SIG-M5 (cell line): ENCODE results near the gene CEBPZ.
"Not testable (repeated sequence)": the region's sequence is repeated elsewhere in the genome, so short reads cannot be mapped to it uniquely, and the experiment has no call there.

Experiments
- DNase-seq: peaks from one replicate; lab custom pipeline; 2025; lab: John Stamatoyannopoulos, UW

CEBPZ gene

DNA sequence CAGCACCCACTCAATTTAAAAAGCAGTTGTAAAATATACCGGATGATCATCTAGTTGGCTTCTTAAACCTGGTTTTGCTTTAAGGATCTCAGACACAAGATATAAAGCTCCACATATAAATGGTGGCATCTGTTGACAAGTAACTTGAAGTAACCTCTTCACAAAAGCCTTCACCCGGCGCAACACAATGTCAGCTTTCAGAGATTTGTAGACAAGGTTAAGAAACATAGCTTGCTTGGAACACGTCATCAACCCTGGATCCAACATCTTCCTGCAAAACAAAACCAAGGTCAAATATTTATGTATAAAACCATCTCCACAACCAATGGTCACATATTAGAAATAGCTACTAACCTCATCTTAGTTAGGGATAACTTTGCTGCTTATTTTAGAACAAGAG lies 8.3 kb downstream of the CEBPZ start:
- DNase-seq: no peak

- DNase-seq: no peak
These were observed 12.3 kb downstream of the CEBPZ start for GRCh38 chr2:37219046-37219445.

- DNase-seq: no peak
These were observed 16.1 kb downstream of the CEBPZ start for GRCh38 chr2:37215250-37215649.

DNA sequence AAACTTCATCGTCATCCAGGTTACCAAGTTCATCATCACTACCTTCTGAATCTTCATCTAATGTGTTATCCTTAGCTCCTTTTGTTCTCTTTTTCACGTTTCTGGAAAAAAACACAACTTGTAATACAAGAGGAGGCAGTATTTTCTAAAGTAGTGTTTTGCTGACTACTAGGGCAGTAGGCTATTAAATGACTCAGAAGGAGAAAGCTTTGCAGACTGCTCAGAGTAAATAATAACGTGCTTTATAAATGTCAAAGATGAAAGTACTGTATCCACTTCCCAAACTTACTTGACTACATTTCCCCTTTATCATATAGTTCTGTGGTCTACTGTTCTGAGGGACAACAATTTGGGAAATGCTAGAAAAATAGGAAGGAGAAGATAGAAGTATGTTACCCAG lies 19.5 kb downstream of the CEBPZ start:
- no peak for DNase-seq

GRCh38 chr2:37211212-37211611 lies 20.2 kb downstream of the CEBPZ start:
- DNase-seq: no peak

- not testable (repeated sequence) for DNase-seq
These were observed 24.6 kb downstream of the CEBPZ start for GRCh38 chr2:37206760-37207159.

GRCh38 chr2:37205689-37206341 lies 25.6 kb downstream of the CEBPZ start:
- DNase-seq: no peak

DNA sequence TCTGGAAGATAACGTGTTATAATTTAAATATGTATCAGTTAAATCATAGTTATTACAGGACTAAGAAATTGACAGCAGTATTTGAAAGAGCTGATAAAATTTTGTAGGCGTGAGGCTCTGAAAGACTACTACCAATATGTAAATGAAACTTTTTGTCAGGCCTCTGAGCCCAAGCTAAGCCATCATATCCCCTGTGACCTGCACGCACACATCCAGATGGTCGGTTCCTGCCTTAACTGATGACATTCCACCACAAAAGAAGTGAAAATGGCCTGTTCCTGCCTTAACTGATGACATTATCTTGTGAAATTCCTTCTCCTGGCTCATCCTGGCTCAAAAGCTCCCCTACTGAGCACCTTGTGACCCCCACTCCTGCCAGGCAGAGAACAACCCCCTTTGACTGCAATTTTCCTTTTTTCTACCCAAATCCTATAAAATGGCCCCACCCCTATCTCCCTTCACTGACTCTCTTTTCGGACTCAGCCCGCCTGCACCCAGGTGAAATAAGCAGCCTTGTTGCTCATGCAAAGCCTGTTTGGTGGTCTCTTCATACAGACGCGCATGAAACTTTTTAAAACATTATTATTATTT lies 26.2 kb downstream of the CEBPZ start:
- not testable (repeated sequence) for DNase-seq

- no peak for DNase-seq
These were observed 27.7 kb downstream of the CEBPZ start for GRCh38 chr2:37203708-37204107.

DNA sequence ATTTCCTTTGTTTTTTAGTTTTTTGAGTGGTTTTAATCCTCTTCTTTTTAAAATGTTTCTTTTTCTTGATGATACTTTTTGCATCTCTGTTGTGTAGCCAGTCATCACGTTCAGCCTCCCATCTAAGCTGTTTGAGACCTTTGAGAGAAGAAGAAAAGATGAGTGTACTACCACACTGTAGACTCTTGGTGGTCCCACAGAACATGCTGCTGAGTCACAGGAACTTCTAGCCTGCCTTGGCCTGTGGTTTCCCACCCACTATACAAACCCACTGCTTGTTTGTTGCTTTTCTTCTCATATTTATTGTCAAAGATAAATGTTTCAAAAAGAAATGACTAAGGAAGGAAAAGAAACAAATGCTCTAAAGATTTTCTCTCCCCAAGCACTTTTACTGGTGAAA lies 29.6 kb downstream of the CEBPZ start:
- peak; percentile 17 for DNase-seq

GRCh38 chr2:37201208-37201607 lies 30.2 kb downstream of the CEBPZ start:
- no peak for DNase-seq

- no peak for DNase-seq
These were observed 32.7 kb downstream of the CEBPZ start for GRCh38 chr2:37198681-37199065.

GRCh38 chr2:37196320-37197195 lies 34.8 kb downstream of the CEBPZ start, which contains the start of gene CEBPZOS:
Gene CEBPZOS (plus strand): TSS chr2:37196496. CDS start chr2:37199705, 3,209 bp downstream.
- DNase-seq: peak; percentile 10

GRCh38 chr2:37195862-37196319 lies 35.5 kb downstream of the CEBPZ start:
- not testable (repeated sequence) for DNase-seq

DNA sequence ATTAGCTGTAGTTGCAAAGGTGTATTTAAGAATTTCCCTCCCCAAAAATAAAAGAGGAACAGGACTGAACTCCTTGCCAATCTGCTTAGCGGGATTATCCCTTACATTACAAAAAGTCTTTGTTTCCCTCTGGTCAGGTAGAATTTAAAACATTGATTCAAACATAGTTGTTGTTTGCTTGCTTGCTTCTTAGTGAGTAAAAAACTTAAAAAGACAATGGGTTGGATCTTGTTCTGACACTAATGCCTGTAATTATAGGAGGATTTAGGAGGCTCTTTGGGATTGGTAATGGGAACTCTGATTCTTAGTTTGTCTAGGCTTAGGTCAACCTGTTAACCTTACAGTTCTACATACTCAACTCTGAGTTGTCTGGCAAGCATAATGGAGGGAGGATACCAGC lies 38.8 kb downstream of the CEBPZ start:
- no peak for DNase-seq

DNA sequence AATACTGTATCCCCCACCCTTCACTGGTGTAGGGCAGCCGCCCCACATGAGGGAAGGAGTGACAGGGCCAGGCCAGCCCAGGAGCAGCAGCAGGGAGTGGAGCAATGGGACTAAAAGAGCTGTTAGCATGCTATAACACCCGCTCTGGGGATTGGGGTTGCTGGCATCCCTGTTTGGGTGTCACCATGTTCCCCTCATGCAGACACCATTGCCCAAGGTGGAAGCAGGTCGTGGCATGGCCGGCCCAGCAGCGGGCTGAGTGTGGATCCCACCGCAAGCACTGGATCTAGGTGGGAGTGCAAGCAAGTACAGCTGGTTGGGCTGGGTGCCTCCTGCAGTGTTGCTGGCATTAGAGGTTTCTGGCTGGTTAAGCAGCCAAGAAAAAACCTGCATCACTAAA lies 39.6 kb downstream of the CEBPZ start:
- DNase-seq: no peak

- no peak for DNase-seq
These were observed 40.1 kb downstream of the CEBPZ start for GRCh38 chr2:37191253-37191652.

- peak; percentile 71 for DNase-seq
These were observed 41.1 kb downstream of the CEBPZ start for GRCh38 chr2:37190290-37190689.

DNA sequence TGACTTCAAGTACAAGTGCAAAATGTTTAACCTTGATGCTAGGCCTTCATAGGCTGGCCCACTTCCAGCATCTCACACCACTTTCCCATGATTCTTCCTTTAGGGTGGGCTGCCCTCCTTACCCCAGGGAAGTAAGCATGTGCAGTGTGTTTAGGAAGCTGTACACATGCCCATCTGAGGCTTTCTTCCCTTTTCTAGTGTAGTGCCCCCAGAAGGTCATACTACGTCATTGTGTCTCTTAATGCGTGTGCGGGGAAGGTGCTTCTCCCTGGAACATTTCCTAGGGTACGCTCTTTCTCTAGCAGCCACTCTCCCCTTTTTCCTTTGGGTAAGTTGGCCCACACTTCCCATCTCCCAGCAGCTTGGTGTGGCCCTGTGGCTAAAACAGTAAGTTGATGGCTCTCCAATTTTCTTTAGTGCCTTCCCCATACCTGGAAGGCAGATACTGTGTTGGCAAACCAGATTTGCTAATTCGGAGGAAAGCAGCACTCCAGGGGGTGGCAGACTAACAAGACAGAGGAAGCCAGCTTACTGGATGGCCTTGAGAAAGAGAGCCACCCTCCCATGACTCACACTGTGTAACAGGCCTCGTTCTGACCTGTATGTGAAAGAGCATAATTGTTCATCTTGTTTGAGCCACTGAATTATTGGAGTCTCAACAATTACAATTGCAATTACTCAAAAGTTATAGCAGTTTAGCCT lies 41.8 kb downstream of the CEBPZ start:
- peak; percentile 92 for DNase-seq

DNA sequence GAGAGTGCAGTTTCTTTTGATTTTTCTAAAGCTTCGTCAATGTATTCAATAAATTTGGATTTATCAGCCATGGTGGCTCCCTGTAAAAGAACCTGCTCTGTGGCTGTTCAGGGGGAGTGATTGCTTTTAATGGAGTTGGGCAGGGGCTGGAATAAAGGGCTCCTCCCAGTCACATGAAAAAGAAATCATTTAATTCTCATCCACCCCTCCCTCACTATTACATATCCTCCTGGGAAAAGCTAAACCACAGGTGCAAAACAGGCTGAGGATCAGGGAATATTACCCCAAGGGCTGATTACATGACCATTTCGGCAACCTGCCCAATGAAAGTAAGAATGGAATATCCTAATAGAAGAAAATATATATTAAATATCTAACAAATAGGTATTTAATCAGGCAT lies 42.8 kb downstream of the CEBPZ start, which contains the start of gene SULT6B1:
TSS of gene SULT6B1 (minus strand) at position 101 of the 400 bp plus-strand sequence. CDS start at position 71, 30 bp downstream.
- no peak for DNase-seq

DNA sequence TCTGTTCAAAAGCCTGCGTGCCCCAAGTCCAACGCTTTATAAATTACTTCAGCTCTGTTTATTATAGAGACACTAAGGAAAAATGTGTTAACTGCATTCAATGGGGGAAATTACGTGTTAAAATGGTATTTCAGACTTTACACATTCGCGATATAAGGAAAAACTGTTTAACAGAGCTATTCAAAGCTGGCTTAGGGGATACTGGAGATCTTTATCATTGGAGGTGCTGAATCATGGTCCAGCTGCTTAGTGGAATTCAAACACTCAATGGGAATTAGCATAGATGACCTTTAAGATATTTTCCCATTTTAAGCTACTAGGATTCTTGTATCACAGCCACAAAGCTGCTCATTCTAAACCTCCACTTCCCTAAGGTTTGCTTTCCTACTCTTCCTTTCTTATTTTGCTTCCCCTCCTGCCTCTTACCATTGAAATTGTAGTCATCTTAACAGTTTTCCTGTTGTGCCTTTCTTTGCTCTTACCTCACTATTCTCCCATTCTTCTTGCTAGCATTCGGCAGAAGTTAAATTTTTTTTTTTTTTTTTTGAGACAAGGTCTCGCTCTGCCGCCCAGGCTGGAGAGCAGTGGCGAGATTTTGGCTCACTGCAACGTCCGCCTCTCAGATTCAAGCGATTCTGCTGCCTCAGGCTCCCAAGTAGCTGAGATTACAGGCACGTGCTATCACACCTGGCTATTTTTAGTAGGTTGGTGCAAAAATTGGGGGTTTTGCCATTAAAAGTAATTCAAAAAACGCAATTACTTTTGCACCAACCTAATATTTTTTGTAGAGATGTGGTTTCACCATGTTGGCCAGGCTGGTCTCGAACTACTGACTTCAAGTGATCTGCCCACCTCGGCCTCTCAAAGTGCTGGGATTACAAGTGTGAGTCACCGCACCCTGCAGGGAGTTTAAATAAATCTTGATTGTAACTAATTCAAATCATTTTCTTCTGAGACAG lies 49.4 kb downstream of the CEBPZ start:
- no peak for DNase-seq
